ENCODE data around the gene CDKN3.
A peak's percentile ranks its signal among the peaks of the same experiment; 100 is the strongest.
"Not testable (repeated sequence)": the region's sequence is repeated elsewhere in the genome, so short reads cannot be mapped to it uniquely, and the experiment has no call there.

CDKN3 gene

GRCh38 chr14:54425068-54425467 is 28.3 kb downstream of the CDKN3 start:
- no peak for DNase-seq

- DNase-seq = no peak
These were observed 28.9 kb downstream of the CDKN3 start for GRCh38 chr14:54425537-54426274.

- no peak for DNase-seq
These were observed 31.1 kb downstream of the CDKN3 start for GRCh38 chr14:54427871-54428270.

GRCh38 chr14:54428527-54428926 is 31.7 kb downstream of the CDKN3 start:
- no peak for DNase-seq

GRCh38 chr14:54435500-54435981 is 38.7 kb downstream of the CDKN3 start:
- no peak for DNase-seq

GRCh38 chr14:54437954-54438353 is 41.1 kb downstream of the CDKN3 start:
- DNase-seq = not testable (repeated sequence)

GRCh38 chr14:54438703-54439102 is 41.9 kb downstream of the CDKN3 start:
- no peak for DNase-seq

GRCh38 chr14:54440037-54440436 is 43.2 kb downstream of the CDKN3 start:
- DNase-seq = no peak

- no peak for DNase-seq
These were observed 43.7 kb downstream of the CDKN3 start for GRCh38 chr14:54440476-54440872.

- DNase-seq = peak; percentile 68
These were observed 44.4 kb downstream of the CDKN3 start, which contains the start of gene CNIH1 for GRCh38 chr14:54440873-54441868. TSS of gene CNIH1 (minus strand) at chr14:54441374. CDS start at chr14:54441327, 47 bp downstream.

- DNase-seq = not testable (repeated sequence)
These were observed 46.2 kb downstream of the CDKN3 start for GRCh38 chr14:54442961-54443360.

- no peak for DNase-seq
These were observed 47.2 kb downstream of the CDKN3 start for GRCh38 chr14:54443981-54444380.

GRCh38 chr14:54444681-54445080 is 47.9 kb downstream of the CDKN3 start:
- DNase-seq = no peak

- DNase-seq = peak; percentile 70
These were observed 49.4 kb downstream of the CDKN3 start for GRCh38 chr14:54446161-54446693.

GRCh38 chr14:54447231-54447692 is 50.5 kb downstream of the CDKN3 start:
- peak; percentile 90 for DNase-seq

- peak; percentile 6 for DNase-seq
These were observed 53.7 kb downstream of the CDKN3 start for GRCh38 chr14:54450535-54450934.

- DNase-seq = no peak
These were observed 54.4 kb downstream of the CDKN3 start for GRCh38 chr14:54451121-54451601.

GRCh38 chr14:54451961-54452360 is 55.2 kb downstream of the CDKN3 start:
- DNase-seq = no peak

- no peak for DNase-seq
These were observed 56.4 kb downstream of the CDKN3 start for GRCh38 chr14:54453252-54453651.

GRCh38 chr14:54453990-54454389 is 57.2 kb downstream of the CDKN3 start:
- not testable (repeated sequence) for DNase-seq

- DNase-seq = no peak
These were observed 58.6 kb downstream of the CDKN3 start for GRCh38 chr14:54455363-54455762.

GRCh38 chr14:54456820-54457608 is 60.2 kb downstream of the CDKN3 start:
- DNase-seq = not testable (repeated sequence)

Measured in GF-D8 (cell line).